Naive thymus-derived CD4-positive, alpha-beta T cell (primary cell): ENCODE data around the gene MADD. TPM values are rescaled to one million over a fixed set of nuclear protein-coding genes. Genes with fewer than 3 reads are reported as not detected.
A peak's percentile ranks its signal among the peaks of the same experiment; 100 is the strongest.

ENCODE experiments used
- ATAC-seq: fragments of 150-1000 bp; cut with Tn5 transposase; 2 replicates; pipeline ENCODE4 v1.10.0; 2021; ENCODE audit warnings: mild to moderate bottlenecking, moderate library complexity
- CTCF ChIA-PET: fragments of 350-600 bp; sonication (Branson Sonifier 250); formaldehyde crosslinking; loops from one replicate; lab custom pipeline; 2021; ENCODE audit warnings: antibody characterized with exemption; lab: Charles Lee
- POLR2A ChIA-PET: fragments of 350-600 bp; sonication (Branson Sonifier 250); formaldehyde crosslinking; loops from one replicate; lab custom pipeline; 2021; ENCODE audit warnings: antibody characterized with exemption, inconsistent platforms; lab: Charles Lee
- DNase-seq, 9 donors: peaks; one replicate each; pipeline versions ENCODE4 v3.0.0 to v3.0.0-alpha.2; 2020 to 2022; ENCODE audit warnings: mixed read lengths in 1 of 9
- H3K27ac ChIP-seq: one replicate; pipeline ENCODE4 v1.7.0; 2013; ENCODE audit warnings: mild to moderate bottlenecking, low read depth, low read length, moderate library complexity
- H3K27me3 ChIP-seq, 2 donors: one replicate each; pipeline ENCODE4 v1.7.0; 2013; ENCODE audit warnings: low read length in 2 of 2, mild to moderate bottlenecking in 2 of 2, moderate library complexity in 2 of 2; ENCODE audit not compliant: control insufficient read depth in 2 of 2, insufficient read depth in 2 of 2
- H3K36me3 ChIP-seq, 3 experiments: 1 replicate in 2 of 3; 2 replicates in 1 of 3; pipeline ENCODE4 v1.7.0; 2013; ENCODE audit warnings: low read length in 3 of 3, mild to moderate bottlenecking in 3 of 3, moderate library complexity in 1 of 3; ENCODE audit not compliant: insufficient read depth in 3 of 3, control insufficient read depth in 2 of 3
- H3K4me1 ChIP-seq, 2 donors: one replicate each; pipeline ENCODE4 v1.7.0; 2013; ENCODE audit warnings: low read length in 2 of 2, mild to moderate bottlenecking in 2 of 2, moderate library complexity in 1 of 2; ENCODE audit not compliant: control insufficient read depth in 2 of 2, insufficient read depth in 2 of 2
- H3K4me3 ChIP-seq: 2 replicates; pipeline ENCODE4 v1.7.0; 2013; ENCODE audit warnings: mild to moderate bottlenecking, low read length
- H3K9me3 ChIP-seq, 3 experiments: 1 replicate in 2 of 3; 2 replicates in 1 of 3; pipeline ENCODE4 v1.7.0; 2013; ENCODE audit warnings: low read length in 3 of 3; ENCODE audit not compliant: control insufficient read depth in 2 of 3
- H3K27ac Mint-ChIP-seq, 9 donors: one replicate each; pipeline ENCODE4 v1.8.0; 2020 to 2022; ENCODE audit warnings: mixed read lengths in 9 of 9, mild to moderate bottlenecking in 8 of 9, moderate library complexity in 5 of 9, inconsistent platforms in 2 of 9
- H3K27me3 Mint-ChIP-seq, 5 donors: one replicate each; pipeline ENCODE4 v1.8.0; 2021 to 2022; ENCODE audit warnings: mixed read lengths in 5 of 5, mild to moderate bottlenecking in 1 of 5
- H3K36me3 Mint-ChIP-seq, 5 donors: one replicate each; pipeline ENCODE4 v1.8.0; 2020 to 2022; ENCODE audit warnings: mixed read lengths in 5 of 5, mild to moderate bottlenecking in 3 of 5, inconsistent platforms in 1 of 5
- H3K4me1 Mint-ChIP-seq, 7 donors: one replicate each; pipeline ENCODE4 v1.8.0; 2020 to 2022; ENCODE audit warnings: mixed read lengths in 7 of 7, mild to moderate bottlenecking in 3 of 7, inconsistent platforms in 1 of 7
- H3K4me3 Mint-ChIP-seq, 10 donors: one replicate each; pipeline ENCODE4 v1.8.0; 2020 to 2022; ENCODE audit warnings: mild to moderate bottlenecking in 10 of 10, mixed read lengths in 10 of 10, moderate library complexity in 6 of 10, inconsistent platforms in 2 of 10
- H3K9me3 Mint-ChIP-seq, 11 donors: one replicate each; pipeline ENCODE4 v1.8.0; 2020 to 2022; ENCODE audit warnings: mixed read lengths in 11 of 11, mild to moderate bottlenecking in 4 of 11, inconsistent platforms in 1 of 11, moderate library complexity in 1 of 11
- intact Hi-C, 2 donors: fragments of 100-400 bp; cut with micrococcal nuclease; formaldehyde crosslinking; loops; one replicate each; pipeline ENCODE4 v1.15.1; 2023
- polyA plus RNA-seq, 2 donors: library from polyadenylated mRNA; unstranded; fragments of 300-500 nt; fragmentation: Illumina TruSeq; gene quantifications; one replicate each; pipeline ENCODE4 v1.2.3, GENCODE V29; 2021
- total RNA-seq, 6 experiments: library from RNA in 5 of 6; stranded (reverse) in 5 of 6; gene quantifications; 1 replicate in 5 of 6; 2 replicates in 1 of 6; pipeline ENCODE4 v1.2.3 and lab custom pipeline; 2021 to 2026

Gene MADD
- total and polyA plus RNA-seq, 7 experiments from 2014 or later = 18.7 to 150 (median 117) TPM

DNA sequence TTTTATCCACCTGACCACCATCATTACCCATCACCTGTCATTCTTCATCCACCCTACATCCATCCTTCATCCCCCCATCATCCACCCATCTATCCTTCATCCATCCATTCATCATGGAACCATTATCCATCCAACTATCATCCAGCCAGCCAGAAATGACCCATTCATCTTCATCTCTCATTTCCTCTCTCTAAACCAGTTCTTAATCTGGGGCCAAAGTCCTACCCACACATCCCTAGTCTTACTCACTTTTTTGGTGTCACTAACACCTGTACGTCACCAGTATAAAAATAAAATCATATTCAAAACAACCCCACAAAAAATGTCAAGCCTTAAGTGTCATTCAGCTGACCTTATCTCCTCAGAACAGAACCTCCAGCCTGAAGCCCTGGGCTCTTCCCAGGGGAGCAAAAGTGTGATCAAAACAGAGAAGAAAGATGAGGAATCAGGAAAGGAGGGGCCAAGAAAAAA is 96.1 kb downstream of the MADD start:
- H3K36me3 Mint-ChIP-seq = no peaks in the 10 kb centered on the region
- ATAC-seq (no peak), DNase-seq (no peak)
- intact Hi-C loops = no loop called here
- Histone ChIP-seq H3K4me1 (no peaks in the 10 kb centered on the region), H3K9me3 (no peaks in the 10 kb centered on the region), H3K36me3 (no peaks in the 10 kb centered on the region), H3K27ac (no peak overlapping the region), H3K27me3 (no peaks in the 10 kb centered on the region), H3K4me3 (no peak overlapping the region)
- CTCF ChIA-PET = no interaction called here
- peaks cover 0 to 7% (median 0%) of the 10 kb centered on the region in 5 donors for H3K27me3 Mint-ChIP-seq
- H3K9me3 Mint-ChIP-seq = no peaks in the 10 kb centered on the region
- no peak overlapping the region for H3K27ac Mint-ChIP-seq
- H3K4me1 Mint-ChIP-seq = peaks cover 3 to 14% (median 10%) of the 10 kb centered on the region in 7 donors
- POLR2A ChIA-PET = no interaction called here
- H3K4me3 Mint-ChIP-seq = no peak overlapping the region

DNA sequence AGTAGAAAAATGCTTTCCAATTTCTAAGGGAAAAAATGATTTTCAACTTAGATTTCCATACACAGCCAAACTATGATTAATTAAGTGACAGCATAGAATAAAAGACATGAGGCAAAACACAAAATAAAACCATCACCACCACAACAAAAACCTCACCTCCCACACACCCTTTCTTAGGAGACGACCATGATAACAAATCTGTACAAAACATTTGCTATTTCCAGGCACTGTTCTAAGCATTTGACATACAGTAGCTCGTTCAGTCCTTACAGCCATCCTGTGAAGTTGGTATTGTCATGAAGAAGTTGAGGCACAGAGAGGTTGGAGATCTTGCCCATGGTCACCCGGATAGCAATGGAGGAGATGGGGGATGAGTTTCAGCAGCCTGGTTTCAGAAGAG is 99.7 kb downstream of the MADD start:
- Mint-ChIP-seq H3K27me3 (peaks cover 0 to 7% (median 0%) of the 10 kb centered on the region in 5 donors), H3K4me3 (no peak overlapping the region), H3K4me1 (peaks cover 2 to 11% (median 9%) of the 10 kb centered on the region in 7 donors), H3K9me3 (no peaks in the 10 kb centered on the region), H3K27ac (peak overlapping the region in 2 of 9 donors; percentile 1 to 6), H3K36me3 (no peaks in the 10 kb centered on the region)
- intact Hi-C loops = no loop called here
- H3K27me3 ChIP-seq = no peaks in the 10 kb centered on the region
- H3K27ac ChIP-seq = no peak overlapping the region
- peaks cover 0 to 3% of the 10 kb centered on the region in 2 donors for H3K4me1 ChIP-seq
- ChIA-PET POLR2A (interaction anchor here (0.7 kb wide), 1 partner anchor 87 kb away, joined by 3 read pairs; no protein-coding TSS in a partner anchor), CTCF (interaction anchor here (6.9 kb wide), 1 partner anchor 41 kb away, joined by 140 read pairs; the partner anchor contains the start of gene SLC39A13)
- DNase-seq (no peak), ATAC-seq (no peak)
- no peaks in the 10 kb centered on the region for H3K36me3 ChIP-seq
- H3K9me3 ChIP-seq = no peaks in the 10 kb centered on the region
- no peak overlapping the region for H3K4me3 ChIP-seq

DNA sequence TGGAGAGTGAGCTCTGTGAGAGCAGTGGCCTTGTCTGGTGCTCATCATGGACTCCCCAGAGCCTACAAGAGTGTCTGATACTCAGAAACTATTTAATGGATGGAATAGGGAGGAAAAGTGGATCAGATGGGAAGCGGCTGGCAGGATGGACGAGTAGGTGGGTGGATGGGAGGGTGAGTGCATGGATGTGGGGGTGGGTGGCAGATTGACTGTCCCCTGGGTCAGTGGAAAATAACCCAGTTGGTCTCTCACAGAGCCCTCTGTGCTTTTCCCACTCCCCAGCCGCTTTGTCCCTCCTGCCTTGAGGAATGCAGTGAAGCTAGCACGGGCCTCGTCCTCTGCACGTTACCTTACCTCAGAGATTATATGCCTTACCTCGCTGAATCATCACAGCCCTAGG is 102.5 kb downstream of the MADD start:
- CTCF ChIA-PET = interaction anchor here (0.6 to 6.9 kb wide), 7 partner anchors 10 to 50 kb away, joined by 3 to 140 read pairs (median 4); partner anchors contain the start of gene SLC39A13
- Mint-ChIP-seq H3K27ac (no peak overlapping the region), H3K36me3 (no peaks in the 10 kb centered on the region), H3K4me1 (peaks cover 5 to 16% (median 9%) of the 10 kb centered on the region in 7 donors), H3K9me3 (no peaks in the 10 kb centered on the region), H3K27me3 (peaks cover 0 to 2% (median 0%) of the 10 kb centered on the region in 5 donors), H3K4me3 (no peak overlapping the region)
- POLR2A ChIA-PET = interaction anchor here (0.5 to 3.8 kb wide), 4 partner anchors 24 to 78 kb away, joined by 3 to 24 read pairs (median 4); no protein-coding TSS in a partner anchor
- intact Hi-C loops = no loop called here
- no peak overlapping the region for H3K4me3 ChIP-seq
- H3K27ac ChIP-seq = no peak overlapping the region
- H3K36me3 ChIP-seq = no peaks in the 10 kb centered on the region
- no peak for ATAC-seq
- H3K27me3 ChIP-seq = no peaks in the 10 kb centered on the region
- no peak for DNase-seq
- no peaks in the 10 kb centered on the region for H3K9me3 ChIP-seq
- H3K4me1 ChIP-seq = peaks cover 0 to 3% of the 10 kb centered on the region in 2 donors

DNA sequence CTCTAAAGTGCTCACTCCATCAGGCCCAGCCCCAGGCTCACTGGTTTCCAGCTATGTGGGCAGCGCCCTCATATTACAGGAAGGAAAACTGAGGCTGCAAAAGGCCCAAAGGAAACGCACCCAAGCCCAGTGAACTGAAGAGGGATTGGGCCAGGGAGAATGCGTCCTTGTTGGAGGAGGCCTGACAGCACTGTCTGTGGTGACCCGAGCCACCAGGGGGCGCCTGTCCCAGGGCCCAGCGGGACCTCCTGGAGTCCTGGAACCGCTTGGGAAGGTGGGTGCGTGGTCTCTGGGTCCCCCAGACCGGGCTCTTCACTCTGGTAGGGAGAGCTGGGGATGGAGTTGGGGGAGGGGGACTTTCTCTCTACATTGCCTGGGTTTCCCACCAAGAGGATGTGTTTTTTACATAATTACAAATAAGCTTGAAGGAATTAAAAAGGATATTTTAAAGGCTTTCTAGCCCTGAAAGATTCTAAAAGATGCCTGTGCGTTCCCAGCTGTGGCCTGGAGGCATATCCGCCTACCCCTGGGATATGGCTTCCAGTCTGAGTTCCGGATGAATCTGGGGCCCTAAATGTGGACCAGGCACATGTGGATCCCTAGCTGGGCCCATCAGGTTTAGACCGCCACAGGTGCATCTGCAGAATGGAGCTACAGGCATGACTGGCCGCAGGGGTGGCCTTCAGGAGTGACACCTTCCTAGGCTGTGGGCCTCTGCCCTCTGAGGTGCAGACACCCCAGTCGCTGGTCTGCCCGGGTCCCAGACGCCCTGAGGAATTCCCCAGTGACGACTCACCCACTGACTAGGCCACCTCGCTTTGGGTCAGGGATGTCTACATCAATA is 104.2 kb downstream of the MADD start:
- ChIA-PET POLR2A (interaction anchor here (0.6 to 3.8 kb wide), 11 partner anchors 20 to 755 kb away, joined by 3 to 40 read pairs (median 6); partner anchors contain the start of genes NUP160 and SLC39A13), CTCF (interaction anchor here (0.6 to 6.9 kb wide), 19 partner anchors 8 to 196 kb away, joined by 3 to 140 read pairs (median 4); partner anchors contain the start of genes PSMC3 and SLC39A13)
- Mint-ChIP-seq H3K4me3 (peak overlapping the region in 1 of 10 donors; percentile 51), H3K4me1 (peaks cover 5 to 18% (median 9%) of the 10 kb centered on the region in 7 donors), H3K36me3 (no peaks in the 10 kb centered on the region), H3K27me3 (no peaks in the 10 kb centered on the region), H3K27ac (peak overlapping the region in 3 of 9 donors; percentile 48 to 72 (median 65)), H3K9me3 (no peaks in the 10 kb centered on the region)
- Histone ChIP-seq H3K9me3 (no peaks in the 10 kb centered on the region), H3K4me1 (peaks cover 0 to 3% of the 10 kb centered on the region in 2 donors), H3K27ac (no peak overlapping the region), H3K36me3 (no peaks in the 10 kb centered on the region), H3K27me3 (no peaks in the 10 kb centered on the region), H3K4me3 (no peak overlapping the region)
- peak; percentile 69 to 91 (median 82) for DNase-seq
- ATAC-seq = peak; percentile 84
- intact Hi-C loops = loop anchor here (1.0 kb wide), 6 partner anchors 20 to 479 kb away; partner anchors contain the start of genes SLC39A13 (in 2 of the 2) and PSMC3 (in 1 of the 2)

DNA sequence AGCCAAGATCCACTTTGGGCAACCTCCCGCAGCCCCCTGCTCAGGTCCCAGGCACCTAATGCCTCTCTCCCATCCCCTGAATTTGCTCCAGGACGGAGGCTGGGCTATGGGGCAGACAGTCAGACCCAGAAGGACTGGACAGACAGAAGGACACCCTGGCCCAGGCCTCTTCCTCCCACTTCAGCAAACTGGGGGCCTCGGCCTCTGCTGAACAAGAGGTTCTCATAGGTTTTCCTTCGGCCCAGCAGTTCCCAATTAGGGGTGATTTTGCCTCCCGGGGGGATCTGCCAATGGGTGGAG is 104.7 kb downstream of the MADD start:
- intact Hi-C loops = loop anchor here (1.0 kb wide), 6 partner anchors 20 to 479 kb away; partner anchors contain the start of genes SLC39A13 (in 2 of the 2) and PSMC3 (in 1 of the 2)
- no peak overlapping the region for H3K4me3 Mint-ChIP-seq
- H3K4me1 ChIP-seq = peaks cover 0 to 3% of the 10 kb centered on the region in 2 donors
- H3K4me1 Mint-ChIP-seq = peaks cover 3 to 15% (median 3%) of the 10 kb centered on the region in 7 donors
- H3K27ac Mint-ChIP-seq = peak overlapping the region in 1 of 9 donors; percentile 11
- DNase-seq = no peak
- no peaks in the 10 kb centered on the region for H3K9me3 Mint-ChIP-seq
- H3K27me3 Mint-ChIP-seq = no peaks in the 10 kb centered on the region
- no peak for ATAC-seq
- no peaks in the 10 kb centered on the region for H3K36me3 Mint-ChIP-seq
- no peak overlapping the region for H3K27ac ChIP-seq
- CTCF ChIA-PET = interaction anchor here (0.6 to 6.9 kb wide), 17 partner anchors 8 to 197 kb away, joined by 3 to 140 read pairs (median 5); partner anchors contain the start of genes PSMC3 and SLC39A13
- H3K4me3 ChIP-seq = no peak overlapping the region
- no peaks in the 10 kb centered on the region for H3K9me3 ChIP-seq
- POLR2A ChIA-PET = interaction anchor here (0.6 to 3.8 kb wide), 9 partner anchors 19 to 509 kb away, joined by 3 to 40 read pairs (median 6); partner anchors contain the start of genes NUP160 and SLC39A13
- no peaks in the 10 kb centered on the region for H3K36me3 ChIP-seq
- H3K27me3 ChIP-seq = no peaks in the 10 kb centered on the region

DNA sequence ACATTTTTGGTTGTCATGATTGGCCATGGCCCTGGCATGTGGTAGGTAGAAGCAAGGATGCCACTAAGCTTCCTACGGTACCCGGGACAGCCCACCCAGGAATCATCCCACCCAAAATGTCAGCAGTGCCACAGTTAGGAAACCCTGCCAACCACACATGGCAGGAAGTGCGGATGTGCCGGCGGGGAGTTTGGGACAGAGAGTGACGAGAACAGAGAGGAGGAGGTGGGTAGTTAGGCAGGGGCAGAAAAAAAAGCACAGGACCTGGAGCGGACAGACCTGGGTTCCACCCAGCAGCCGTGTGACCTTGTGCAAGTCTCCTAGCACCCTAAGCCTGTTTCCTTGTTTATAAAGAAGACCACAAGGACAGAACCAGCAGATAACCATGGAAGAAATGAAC is 105.1 kb downstream of the MADD start:
- Histone ChIP-seq H3K4me3 (no peak overlapping the region), H3K9me3 (no peaks in the 10 kb centered on the region), H3K27ac (no peak overlapping the region), H3K27me3 (no peaks in the 10 kb centered on the region), H3K36me3 (no peaks in the 10 kb centered on the region), H3K4me1 (peaks cover 0 to 3% of the 10 kb centered on the region in 2 donors)
- CTCF ChIA-PET = interaction anchor here (0.7 to 6.9 kb wide), 8 partner anchors 7 to 46 kb away, joined by 3 to 140 read pairs (median 15); partner anchors contain the start of gene SLC39A13
- peak overlapping the region in 2 of 9 donors; percentile 11 to 73 for H3K27ac Mint-ChIP-seq
- no peak overlapping the region for H3K4me3 Mint-ChIP-seq
- intact Hi-C loops = no loop called here
- no peaks in the 10 kb centered on the region for H3K27me3 Mint-ChIP-seq
- no peaks in the 10 kb centered on the region for H3K9me3 Mint-ChIP-seq
- DNase-seq = no peak
- ATAC-seq = no peak
- POLR2A ChIA-PET = interaction anchor here (0.9 to 3.8 kb wide), 4 partner anchors 25 to 473 kb away, joined by 3 to 40 read pairs (median 15); partner anchors contain the start of genes NUP160 and SLC39A13
- H3K4me1 Mint-ChIP-seq = peaks cover 0 to 12% (median 0%) of the 10 kb centered on the region in 7 donors
- no peaks in the 10 kb centered on the region for H3K36me3 Mint-ChIP-seq
